Osteocyte (in vitro differentiated cells): ENCODE results near the gene TRIM65. TPM values are rescaled to one million over a fixed set of nuclear protein-coding genes. Genes with fewer than 3 reads are reported as not detected.
A peak's percentile ranks its signal among the peaks of the same experiment; 100 is the strongest.

Experiments
- DNase-seq: peaks from one replicate; pipeline ENCODE4 v3.0.0; 2021; ENCODE audit warnings: mixed read lengths; ENCODE audit not compliant: unreplicated experiment; ENCODE audit errors: extremely low spot score
- H3K27ac Mint-ChIP-seq: one replicate; pipeline ENCODE4 v1.8.0; 2021; ENCODE audit warnings: mild to moderate bottlenecking, mixed read lengths; ENCODE audit not compliant: unreplicated experiment
- H3K27me3 Mint-ChIP-seq: one replicate; pipeline ENCODE4 v1.8.0; 2021; ENCODE audit warnings: mixed read lengths; ENCODE audit not compliant: unreplicated experiment
- H3K36me3 Mint-ChIP-seq: one replicate; pipeline ENCODE4 v1.8.0; 2021; ENCODE audit warnings: mixed read lengths; ENCODE audit not compliant: unreplicated experiment
- H3K4me1 Mint-ChIP-seq: one replicate; pipeline ENCODE4 v1.8.0; 2021; ENCODE audit warnings: mixed read lengths; ENCODE audit not compliant: unreplicated experiment
- H3K4me3 Mint-ChIP-seq: one replicate; pipeline ENCODE4 v1.8.0; 2021; ENCODE audit warnings: mild to moderate bottlenecking, moderate library complexity, mixed read lengths; ENCODE audit not compliant: unreplicated experiment
- H3K9me3 Mint-ChIP-seq: one replicate; pipeline ENCODE4 v1.8.0; 2021; ENCODE audit warnings: mixed read lengths; ENCODE audit not compliant: unreplicated experiment
- CTCF ChIP-seq: fragments of 200-600 bp; sonication (generic); IDR thresholded peaks from 2 replicates; pipeline ENCODE4 v1.5.0; 2021; ENCODE audit warnings: antibody characterized with exemption, mild to moderate bottlenecking, moderate library complexity
- total RNA-seq: library from RNA; stranded (reverse); gene quantifications from 2 replicates; pipeline ENCODE4 v1.2.1, GENCODE V29; 2021

TRIM65 gene
- total RNA-seq, 1 donor from 2014 or later, result 26.3 TPM

- Mint-ChIP-seq H3K4me3 (no peak overlapping the region), H3K36me3 (peaks cover 11% of the 10 kb centered on the region)
- no peak for DNase-seq
Measured at GRCh38 chr17:75899767-75900468, 3.2 kb upstream of the TRIM65 start.

GRCh38 chr17:75899353-75899752 lies 2.6 kb upstream of the TRIM65 start:
- Mint-ChIP-seq H3K27ac (no peak overlapping the region), H3K4me3 (no peak overlapping the region), H3K27me3 (no peaks in the 10 kb centered on the region), H3K4me1 (peaks cover 20% of the 10 kb centered on the region), H3K36me3 (peaks cover 11% of the 10 kb centered on the region), H3K9me3 (no peaks in the 10 kb centered on the region)
- DNase-seq, result no peak
- no peak for TF ChIP-seq CTCF

More at GRCh38 chr17:75899767-75900468, 3.2 kb upstream of the TRIM65 start:
- Mint-ChIP-seq H3K4me1 (peaks cover 19% of the 10 kb centered on the region), H3K27me3 (no peaks in the 10 kb centered on the region), H3K27ac (no peak overlapping the region), H3K9me3 (no peaks in the 10 kb centered on the region)
- TF ChIP-seq CTCF, result no peak

GRCh38 chr17:75898791-75899190 lies 2.0 kb upstream of the TRIM65 start:
- no peak overlapping the region for H3K4me3 Mint-ChIP-seq

DNA sequence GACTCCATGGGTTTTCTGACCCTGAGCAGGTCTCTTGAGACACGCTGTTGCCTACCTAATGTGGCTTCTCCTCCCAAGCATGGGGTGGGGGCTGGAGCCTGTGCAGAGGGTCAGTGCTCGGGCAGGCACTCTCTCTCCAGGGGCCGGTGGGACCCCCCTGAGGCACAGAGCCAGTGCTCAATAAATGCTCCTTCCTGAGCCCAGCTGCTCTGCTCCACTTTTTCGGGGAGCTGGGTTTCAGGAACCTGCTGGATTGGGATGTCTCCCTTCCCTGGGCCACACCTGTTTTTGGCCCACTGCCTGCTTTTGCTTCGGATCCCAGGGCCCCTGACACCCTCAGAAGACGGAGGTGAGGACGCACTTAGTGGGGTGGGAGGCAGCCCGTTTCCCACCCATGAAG lies 1.3 kb upstream of the TRIM65 start:
- no peak for TF ChIP-seq CTCF
- peaks cover 24% of the 10 kb centered on the region for H3K4me1 Mint-ChIP-seq
- H3K27me3 Mint-ChIP-seq, result no peaks in the 10 kb centered on the region
- H3K27ac Mint-ChIP-seq, result peak overlapping the region; percentile 68
- H3K36me3 Mint-ChIP-seq, result peaks cover 11% of the 10 kb centered on the region
- no peak for DNase-seq
- peak overlapping the region; percentile 65 for H3K4me3 Mint-ChIP-seq
- no peaks in the 10 kb centered on the region for H3K9me3 Mint-ChIP-seq

More at GRCh38 chr17:75898791-75899190, 2.0 kb upstream of the TRIM65 start:
- DNase-seq, result no peak
- H3K27me3 Mint-ChIP-seq, result no peaks in the 10 kb centered on the region
- TF ChIP-seq CTCF, result no peak
- peaks cover 11% of the 10 kb centered on the region for H3K36me3 Mint-ChIP-seq
- peaks cover 23% of the 10 kb centered on the region for H3K4me1 Mint-ChIP-seq
- no peaks in the 10 kb centered on the region for H3K9me3 Mint-ChIP-seq
- H3K27ac Mint-ChIP-seq, result no peak overlapping the region

DNA sequence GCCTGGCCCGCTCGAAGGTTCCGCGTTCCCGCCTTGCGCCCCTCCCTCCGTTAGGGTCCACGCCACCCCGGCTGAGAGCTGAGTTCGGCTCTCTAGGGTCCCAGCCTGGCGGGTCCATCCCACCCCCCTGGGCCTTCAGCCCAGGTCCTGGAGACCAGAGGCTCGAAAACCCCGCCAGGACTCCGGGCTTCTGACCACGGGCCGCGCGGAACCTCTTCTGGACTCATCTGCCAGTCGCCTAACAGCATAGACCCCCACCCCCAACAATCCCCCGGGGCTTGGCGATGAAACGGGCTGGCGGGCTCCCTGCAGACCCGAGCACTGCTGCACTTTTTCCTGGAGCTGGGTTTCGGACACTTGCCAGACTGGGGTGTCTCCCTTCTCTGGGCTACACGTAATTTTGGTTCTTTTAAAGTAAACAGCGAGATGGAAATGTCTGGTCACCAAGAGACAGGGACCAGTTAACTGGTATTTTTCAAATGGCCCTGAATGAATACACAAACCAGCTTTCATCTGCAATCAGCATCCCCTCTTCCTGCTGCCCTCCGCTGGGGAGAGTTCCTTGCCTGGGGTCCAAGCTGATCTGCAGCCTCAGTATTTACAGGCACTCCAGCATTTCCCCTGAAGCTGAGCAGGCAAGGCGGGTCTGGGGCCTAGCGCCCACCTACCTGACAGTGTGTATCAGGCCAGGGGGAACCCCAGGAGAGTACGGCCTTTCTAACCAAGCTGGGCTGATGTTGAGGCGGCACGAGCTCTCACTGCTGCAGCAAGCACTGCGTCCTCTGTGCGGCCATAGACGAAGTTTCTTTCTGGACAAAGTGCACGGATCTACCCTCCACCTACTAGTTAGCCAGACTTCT lies 639 bp upstream of the TRIM65 start:
- peaks cover 11% of the 10 kb centered on the region for H3K36me3 Mint-ChIP-seq
- H3K27me3 Mint-ChIP-seq, result no peaks in the 10 kb centered on the region
- peak overlapping the region; percentile 68 for H3K27ac Mint-ChIP-seq
- H3K9me3 Mint-ChIP-seq, result no peaks in the 10 kb centered on the region
- DNase-seq, result no peak
- peaks cover 24% of the 10 kb centered on the region for H3K4me1 Mint-ChIP-seq
- H3K4me3 Mint-ChIP-seq, result peak overlapping the region; percentile 65
- TF ChIP-seq CTCF, result no peak
